ENCODE results near the gene F9. TPM values are rescaled to one million over a fixed set of nuclear protein-coding genes. Genes with fewer than 3 reads are reported as not detected.

The F9 gene
- not detected in 2 replicates for total RNA-seq

GRCh38 chrX:139530550-139530949, at the start of gene F9:
TSS of gene F9 (plus strand) at chrX:139530739. CDS start at chrX:139530765, 26 bp downstream.
- no peaks in the 10 kb centered on the region for H3K9me3 Mint-ChIP-seq
- POLR2A ChIA-PET, result no interaction called here

GRCh38 chrX:139483699-139484098, 46.8 kb upstream of the F9 start:
- intact Hi-C loops (cut with micrococcal nuclease), result no loop called here
- Mint-ChIP-seq H3K27ac (no peak overlapping the region), H3K4me1 (no peaks in the 10 kb centered on the region), H3K36me3 (ENCODE audit: low read depth) (no peaks in the 10 kb centered on the region), H3K27me3 (no peaks in the 10 kb centered on the region), H3K9me3 (no peaks in the 10 kb centered on the region), H3K4me3 (no peak overlapping the region)
- DNase-seq, result no peak
- ATAC-seq (ENCODE audit: low read depth), result no peak
- CTCF ChIA-PET, result no interaction called here
- POLR2A ChIA-PET, result no interaction called here
- TF ChIP-seq, protein P1, sequence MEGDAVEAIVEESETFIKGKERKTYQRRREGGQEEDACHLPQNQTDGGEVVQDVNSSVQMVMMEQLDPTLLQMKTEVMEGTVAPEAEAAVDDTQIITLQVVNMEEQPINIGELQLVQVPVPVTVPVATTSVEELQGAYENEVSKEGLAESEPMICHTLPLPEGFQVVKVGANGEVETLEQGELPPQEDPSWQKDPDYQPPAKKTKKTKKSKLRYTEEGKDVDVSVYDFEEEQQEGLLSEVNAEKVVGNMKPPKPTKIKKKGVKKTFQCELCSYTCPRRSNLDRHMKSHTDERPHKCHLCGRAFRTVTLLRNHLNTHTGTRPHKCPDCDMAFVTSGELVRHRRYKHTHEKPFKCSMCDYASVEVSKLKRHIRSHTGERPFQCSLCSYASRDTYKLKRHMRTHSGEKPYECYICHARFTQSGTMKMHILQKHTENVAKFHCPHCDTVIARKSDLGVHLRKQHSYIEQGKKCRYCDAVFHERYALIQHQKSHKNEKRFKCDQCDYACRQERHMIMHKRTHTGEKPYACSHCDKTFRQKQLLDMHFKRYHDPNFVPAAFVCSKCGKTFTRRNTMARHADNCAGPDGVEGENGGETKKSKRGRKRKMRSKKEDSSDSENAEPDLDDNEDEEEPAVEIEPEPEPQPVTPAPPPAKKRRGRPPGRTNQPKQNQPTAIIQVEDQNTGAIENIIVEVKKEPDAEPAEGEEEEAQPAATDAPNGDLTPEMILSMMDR (IDR thresholded peaks at IDR 0.05), result no peak

More at GRCh38 chrX:139530550-139530949, at the start of gene F9:
- CTCF ChIA-PET, result no interaction called here
- Mint-ChIP-seq H3K27me3 (no peaks in the 10 kb centered on the region), H3K27ac (no peak within 1 kb of the TSS), H3K4me3 (no peak within 1 kb of the TSS), H3K4me1 (no peaks in the 10 kb centered on the region), H3K36me3 (ENCODE audit: low read depth) (no peaks in the 10 kb centered on the region)
- no peak for DNase-seq
- TF ChIP-seq, protein P1 (IDR thresholded peaks at IDR 0.05), result no peak
- intact Hi-C loops (cut with micrococcal nuclease), result no loop called here
- ATAC-seq (ENCODE audit: low read depth), result no peak

- intact Hi-C loops (cut with micrococcal nuclease), result no loop called here
- Mint-ChIP-seq H3K4me1 (no peaks in the 10 kb centered on the region), H3K36me3 (ENCODE audit: low read depth) (no peaks in the 10 kb centered on the region), H3K27me3 (no peaks in the 10 kb centered on the region), H3K4me3 (no peak overlapping the region), H3K27ac (no peak overlapping the region), H3K9me3 (no peaks in the 10 kb centered on the region)
- no peak for DNase-seq
- ChIA-PET POLR2A (no interaction called here), CTCF (no interaction called here)
- TF ChIP-seq, protein P1 (IDR thresholded peaks at IDR 0.05), result no peak
- ATAC-seq (ENCODE audit: low read depth), result no peak
These were observed 45.9 kb upstream of the F9 start for GRCh38 chrX:139484591-139484990.

DNA sequence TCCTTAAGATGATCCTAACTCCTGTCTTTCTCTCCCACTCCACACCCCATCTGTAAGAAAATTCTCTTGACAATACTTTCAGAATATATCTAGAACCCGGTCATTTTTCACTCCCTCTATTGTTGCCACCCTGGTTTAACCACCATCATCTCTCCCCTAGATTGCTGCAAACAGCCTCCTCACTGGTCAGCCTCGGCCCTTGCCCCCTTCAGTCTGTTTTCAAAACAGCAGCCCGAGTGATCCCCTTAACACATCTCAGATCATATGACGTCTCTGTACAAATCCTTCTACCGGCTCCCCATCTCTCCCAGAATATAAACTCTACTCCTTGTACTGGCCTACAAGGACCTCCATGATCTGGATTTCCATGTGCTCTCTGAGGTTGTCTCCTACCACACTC, 35.2 kb upstream of the F9 start:
- no peak overlapping the region for H3K27ac Mint-ChIP-seq
- H3K4me3 Mint-ChIP-seq, result no peak overlapping the region
- H3K36me3 Mint-ChIP-seq (ENCODE audit: low read depth), result no peaks in the 10 kb centered on the region
- ATAC-seq (ENCODE audit: low read depth) (no peak), DNase-seq (no peak)
- POLR2A ChIA-PET, result no interaction called here
- no peaks in the 10 kb centered on the region for H3K27me3 Mint-ChIP-seq
- H3K9me3 Mint-ChIP-seq, result no peaks in the 10 kb centered on the region
- CTCF ChIA-PET, result no interaction called here
- TF ChIP-seq, protein P1 (IDR thresholded peaks at IDR 0.05), result no peak
- no peaks in the 10 kb centered on the region for H3K4me1 Mint-ChIP-seq
- intact Hi-C loops (cut with micrococcal nuclease), result no loop called here

- DNase-seq (no peak), ATAC-seq (ENCODE audit: low read depth) (no peak)
- intact Hi-C loops (cut with micrococcal nuclease), result no loop called here
- Mint-ChIP-seq H3K9me3 (no peaks in the 10 kb centered on the region), H3K27ac (no peak overlapping the region), H3K4me3 (no peak overlapping the region), H3K36me3 (ENCODE audit: low read depth) (no peaks in the 10 kb centered on the region), H3K27me3 (no peaks in the 10 kb centered on the region), H3K4me1 (peaks cover 3% of the 10 kb centered on the region)
- ChIA-PET CTCF (no interaction called here), POLR2A (no interaction called here)
- TF ChIP-seq, protein P1 (IDR thresholded peaks at IDR 0.05), result no peak
These were observed 24.2 kb upstream of the F9 start for GRCh38 chrX:139506333-139506732.
